ENCODE results near the gene RALGDS.

GRCh38 chr9:133090752-133091385, 30.2 kb downstream of the RALGDS start:
- no peak for TF ChIP-seq IRF1 (CRISPR knock-in tag; IDR thresholded peaks at IDR 0.05)
- TF ChIP-seq TP53 (CRISPR knock-in tag; IDR thresholded peaks at IDR 0.05), result no peak
- TF ChIP-seq, protein P1, sequence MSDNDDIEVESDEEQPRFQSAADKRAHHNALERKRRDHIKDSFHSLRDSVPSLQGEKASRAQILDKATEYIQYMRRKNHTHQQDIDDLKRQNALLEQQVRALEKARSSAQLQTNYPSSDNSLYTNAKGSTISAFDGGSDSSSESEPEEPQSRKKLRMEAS (CRISPR knock-in tag; IDR thresholded peaks at IDR 0.05), result no peak
- TF ChIP-seq, protein P2, sequence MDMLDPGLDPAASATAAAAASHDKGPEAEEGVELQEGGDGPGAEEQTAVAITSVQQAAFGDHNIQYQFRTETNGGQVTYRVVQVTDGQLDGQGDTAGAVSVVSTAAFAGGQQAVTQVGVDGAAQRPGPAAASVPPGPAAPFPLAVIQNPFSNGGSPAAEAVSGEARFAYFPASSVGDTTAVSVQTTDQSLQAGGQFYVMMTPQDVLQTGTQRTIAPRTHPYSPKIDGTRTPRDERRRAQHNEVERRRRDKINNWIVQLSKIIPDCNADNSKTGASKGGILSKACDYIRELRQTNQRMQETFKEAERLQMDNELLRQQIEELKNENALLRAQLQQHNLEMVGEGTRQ (CRISPR knock-in tag; IDR thresholded peaks at IDR 0.05), result no peak
- no peak for TF ChIP-seq JAZF1 (CRISPR knock-in tag; IDR thresholded peaks at IDR 0.05)
- no peak for TF ChIP-seq FOXJ3 (CRISPR knock-in tag; IDR thresholded peaks at IDR 0.05; ENCODE audit: borderline replicate concordance)
- TF ChIP-seq, protein P3, sequence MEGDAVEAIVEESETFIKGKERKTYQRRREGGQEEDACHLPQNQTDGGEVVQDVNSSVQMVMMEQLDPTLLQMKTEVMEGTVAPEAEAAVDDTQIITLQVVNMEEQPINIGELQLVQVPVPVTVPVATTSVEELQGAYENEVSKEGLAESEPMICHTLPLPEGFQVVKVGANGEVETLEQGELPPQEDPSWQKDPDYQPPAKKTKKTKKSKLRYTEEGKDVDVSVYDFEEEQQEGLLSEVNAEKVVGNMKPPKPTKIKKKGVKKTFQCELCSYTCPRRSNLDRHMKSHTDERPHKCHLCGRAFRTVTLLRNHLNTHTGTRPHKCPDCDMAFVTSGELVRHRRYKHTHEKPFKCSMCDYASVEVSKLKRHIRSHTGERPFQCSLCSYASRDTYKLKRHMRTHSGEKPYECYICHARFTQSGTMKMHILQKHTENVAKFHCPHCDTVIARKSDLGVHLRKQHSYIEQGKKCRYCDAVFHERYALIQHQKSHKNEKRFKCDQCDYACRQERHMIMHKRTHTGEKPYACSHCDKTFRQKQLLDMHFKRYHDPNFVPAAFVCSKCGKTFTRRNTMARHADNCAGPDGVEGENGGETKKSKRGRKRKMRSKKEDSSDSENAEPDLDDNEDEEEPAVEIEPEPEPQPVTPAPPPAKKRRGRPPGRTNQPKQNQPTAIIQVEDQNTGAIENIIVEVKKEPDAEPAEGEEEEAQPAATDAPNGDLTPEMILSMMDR (IDR thresholded peaks at IDR 0.05), result no peak
- no peak for TF ChIP-seq ELF4 (CRISPR knock-in tag; IDR thresholded peaks at IDR 0.05; ENCODE audit: low read depth)
- TF ChIP-seq GTF2I (CRISPR knock-in tag; conservative IDR thresholded peaks at IDR 0.05), result no peak
- no peak for TF ChIP-seq ZNF396 (CRISPR knock-in tag; IDR thresholded peaks at IDR 0.05; ENCODE audit: borderline replicate concordance)
- TF ChIP-seq, protein P4, sequence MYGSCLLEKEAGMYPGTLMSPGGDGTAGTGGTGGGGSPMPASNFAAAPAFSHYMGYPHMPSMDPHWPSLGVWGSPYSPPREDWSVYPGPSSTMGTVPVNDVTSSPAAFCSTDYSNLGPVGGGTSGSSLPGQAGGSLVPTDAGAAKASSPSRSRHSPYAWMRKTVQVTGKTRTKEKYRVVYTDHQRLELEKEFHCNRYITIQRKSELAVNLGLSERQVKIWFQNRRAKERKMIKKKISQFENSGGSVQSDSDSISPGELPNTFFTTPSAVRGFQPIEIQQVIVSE (CRISPR knock-in tag; IDR thresholded peaks at IDR 0.05; ENCODE audit: borderline replicate concordance), result no peak

Measured in WTC11 (cell line).